H9 (cell line): ENCODE data around the gene ADAMTS15. TPM values are rescaled to one million over a fixed set of nuclear protein-coding genes. Genes with fewer than 3 reads are reported as not detected.

Experiments used
- DNase-seq: peaks from one replicate; pipeline ENCODE4 v3.0.0-alpha.2; 2017
- H2AFZ ChIP-seq: one replicate; pipeline ENCODE4 v1.6.1; 2013; ENCODE audit warnings: mild to moderate bottlenecking, low read length, control low read depth, moderate library complexity
- H2AK5ac ChIP-seq: 2 replicates; pipeline ENCODE4 v1.6.1; 2013; ENCODE audit warnings: low read length, control low read depth, mixed read lengths; ENCODE audit not compliant: insufficient read length
- H2BK120ac ChIP-seq: one replicate; pipeline ENCODE4 v1.6.1; 2013; ENCODE audit warnings: low read depth, mild to moderate bottlenecking, low read length, control low read depth, inconsistent platforms; ENCODE audit not compliant: poor library complexity, severe bottlenecking
- H2BK12ac ChIP-seq: 2 replicates; pipeline ENCODE4 v1.6.1; 2013; ENCODE audit warnings: low read length, control low read depth, mixed read lengths, low read depth; ENCODE audit not compliant: insufficient read length
- H2BK15ac ChIP-seq: 2 replicates; pipeline ENCODE4 v1.6.1; 2013; ENCODE audit warnings: low read depth, low read length, control low read depth
- H2BK20ac ChIP-seq: one replicate; pipeline ENCODE4 v1.6.1; 2013; ENCODE audit warnings: low read depth, mild to moderate bottlenecking, low read length, control low read depth, inconsistent platforms; ENCODE audit not compliant: poor library complexity, severe bottlenecking
- H2BK5ac ChIP-seq: 2 replicates; pipeline ENCODE4 v1.6.1; 2013; ENCODE audit warnings: low read length, control low read depth, mixed read lengths; ENCODE audit not compliant: insufficient read length
- H3K14ac ChIP-seq: 2 replicates; pipeline ENCODE4 v1.6.1; 2013; ENCODE audit warnings: low read length, control low read depth; ENCODE audit not compliant: insufficient read depth
- H3K18ac ChIP-seq: 2 replicates; pipeline ENCODE4 v1.6.1; 2013; ENCODE audit warnings: low read depth, mild to moderate bottlenecking, mixed read lengths, low read length, control low read depth; ENCODE audit not compliant: insufficient read length
- H3K23ac ChIP-seq: 2 replicates; pipeline ENCODE4 v1.6.1; 2013; ENCODE audit warnings: low read length, control low read depth, mixed read lengths, low read depth; ENCODE audit not compliant: insufficient read length
- H3K23me2 ChIP-seq: 2 replicates; pipeline ENCODE4 v1.6.1; 2013; ENCODE audit warnings: low read depth, mild to moderate bottlenecking, mixed read lengths, low read length, control low read depth; ENCODE audit not compliant: insufficient read length, poor library complexity, severe bottlenecking
- H3K27ac ChIP-seq: 2 replicates; pipeline ENCODE4 v1.5.1; 2013; ENCODE audit warnings: low read length, control low read depth, mixed read lengths, low read depth; ENCODE audit not compliant: insufficient read length
- H3K27me3 ChIP-seq: 2 replicates; pipeline ENCODE4 v1.6.1; 2013; ENCODE audit warnings: low read length, control low read depth, inconsistent platforms; ENCODE audit not compliant: insufficient read depth
- H3K4ac ChIP-seq: 2 replicates; pipeline ENCODE4 v1.6.1; 2013; ENCODE audit warnings: low read depth, mild to moderate bottlenecking, control low read depth, inconsistent platforms, low read length, moderate library complexity
- H3K4me1 ChIP-seq: 2 replicates; pipeline ENCODE4 v1.6.1; 2013; ENCODE audit warnings: low read length, control low read depth, inconsistent platforms; ENCODE audit not compliant: insufficient read depth
- H3K4me2 ChIP-seq: 2 replicates; pipeline ENCODE4 v1.6.1; 2013; ENCODE audit warnings: low read length, control low read depth, mixed read lengths; ENCODE audit not compliant: insufficient read length, insufficient read depth
- H3K56ac ChIP-seq: 2 replicates; pipeline ENCODE4 v1.6.1; 2013; ENCODE audit warnings: low read depth, mild to moderate bottlenecking, mixed read lengths, low read length, control low read depth; ENCODE audit not compliant: insufficient read length
- H3K79me1 ChIP-seq: 2 replicates; pipeline ENCODE4 v1.6.1; 2013; ENCODE audit warnings: low read depth, mild to moderate bottlenecking, moderate library complexity, low read length, control low read depth, inconsistent platforms; ENCODE audit not compliant: insufficient read depth, poor library complexity, severe bottlenecking
- H3K79me2 ChIP-seq: 2 replicates; pipeline ENCODE4 v1.6.1; 2013; ENCODE audit warnings: low read length, control low read depth, inconsistent platforms; ENCODE audit not compliant: insufficient read depth
- H3K9ac ChIP-seq: 2 replicates; pipeline ENCODE4 v1.6.1; 2013; ENCODE audit warnings: low read length, control low read depth, mixed read lengths; ENCODE audit not compliant: insufficient read length; ENCODE audit errors: extremely low read depth
- H3K9me3 ChIP-seq: one replicate; pipeline ENCODE4 v1.6.1; 2013; ENCODE audit warnings: low read depth, low read length, inconsistent platforms; ENCODE audit not compliant: control insufficient read depth
- H3T11ph ChIP-seq: one replicate; pipeline ENCODE4 v1.6.1; 2013; ENCODE audit warnings: mild to moderate bottlenecking, low read length, control low read depth, inconsistent platforms
- H4K20me1 ChIP-seq: one replicate; pipeline ENCODE4 v1.6.1; 2013; ENCODE audit not compliant: control insufficient read depth, insufficient read length, insufficient read depth
- H4K5ac ChIP-seq: 2 replicates; pipeline ENCODE4 v1.6.1; 2013; ENCODE audit warnings: low read depth, mild to moderate bottlenecking, mixed read lengths, low read length, control low read depth; ENCODE audit not compliant: insufficient read length
- H4K8ac ChIP-seq: replicated peaks from 2 replicates; pipeline ENCODE4 v1.6.1; 2013; ENCODE audit warnings: low read length, control low read depth, mixed read lengths, low read depth; ENCODE audit not compliant: insufficient read length
- H4K91ac ChIP-seq: 2 replicates; pipeline ENCODE4 v1.6.1; 2013; ENCODE audit warnings: low read depth, mild to moderate bottlenecking, moderate library complexity, mixed read lengths, low read length, control low read depth; ENCODE audit not compliant: insufficient read length
- H3K27ac Mint-ChIP-seq, 3 experiments: 2 replicates in 2 of 3; 3 replicates in 1 of 3; pipeline ENCODE4 v1.8.0; 2020 to 2021; ENCODE audit warnings: mixed read lengths in 3 of 3, mild to moderate bottlenecking in 1 of 3, moderate library complexity in 1 of 3
- H3K27me3 Mint-ChIP-seq: 2 replicates; pipeline ENCODE4 v1.8.0; 2021; ENCODE audit warnings: low read depth, mild to moderate bottlenecking, moderate library complexity, mixed read lengths
- H3K36me3 Mint-ChIP-seq, 3 experiments: 2 replicates in 2 of 3; 3 replicates in 1 of 3; pipeline ENCODE4 v1.8.0; 2020 to 2021; ENCODE audit warnings: low read depth in 3 of 3, mixed read lengths in 3 of 3; ENCODE audit not compliant: insufficient read depth in 1 of 3
- H3K4me1 Mint-ChIP-seq, 2 experiments: 2 replicates each; pipeline ENCODE4 v1.8.0; 2020; ENCODE audit warnings: mixed read lengths in 2 of 2
- H3K4me3 Mint-ChIP-seq, 2 experiments: 2 replicates in 1 of 2; 3 replicates in 1 of 2; pipeline ENCODE4 v1.8.0; 2020 to 2021; ENCODE audit warnings: mild to moderate bottlenecking in 2 of 2, mixed read lengths in 2 of 2, moderate library complexity in 1 of 2
- H3K9me3 Mint-ChIP-seq, 2 experiments: 2 replicates in 1 of 2; 3 replicates in 1 of 2; pipeline ENCODE4 v1.8.0; 2020; ENCODE audit warnings: mild to moderate bottlenecking in 2 of 2, mixed read lengths in 2 of 2, moderate library complexity in 1 of 2
- WGBS: extraction: QIAGEN DNeasy Blood & Tissue Kit; methylation state at CpG from one replicate; pipeline ENCODE4 v1.1.7; 2013; ENCODE audit warnings: missing lambda C conversion rate, low lambda C conversion rate, mixed read lengths; ENCODE audit not compliant: insufficient read length; ENCODE audit errors: extremely low coverage; 5-methylcytosine and 5-hydroxymethylcytosine counted together
- total RNA-seq: library from RNA; stranded (reverse); gene quantifications from 2 replicates; pipeline ENCODE4 v1.2.1, GENCODE V29; 2021
- TF ChIP-seq, protein P1 (sequence below): fragments of 200-600 bp; sonication (generic); conservative IDR thresholded peaks from 3 replicates; pipeline ENCODE4 v1.8.0; 2021; ENCODE audit warnings: antibody characterized with exemption, mild to moderate bottlenecking

Gene ADAMTS15
- total RNA-seq, 1 experiment from 2014 or later, result 1.3 TPM

DNA sequence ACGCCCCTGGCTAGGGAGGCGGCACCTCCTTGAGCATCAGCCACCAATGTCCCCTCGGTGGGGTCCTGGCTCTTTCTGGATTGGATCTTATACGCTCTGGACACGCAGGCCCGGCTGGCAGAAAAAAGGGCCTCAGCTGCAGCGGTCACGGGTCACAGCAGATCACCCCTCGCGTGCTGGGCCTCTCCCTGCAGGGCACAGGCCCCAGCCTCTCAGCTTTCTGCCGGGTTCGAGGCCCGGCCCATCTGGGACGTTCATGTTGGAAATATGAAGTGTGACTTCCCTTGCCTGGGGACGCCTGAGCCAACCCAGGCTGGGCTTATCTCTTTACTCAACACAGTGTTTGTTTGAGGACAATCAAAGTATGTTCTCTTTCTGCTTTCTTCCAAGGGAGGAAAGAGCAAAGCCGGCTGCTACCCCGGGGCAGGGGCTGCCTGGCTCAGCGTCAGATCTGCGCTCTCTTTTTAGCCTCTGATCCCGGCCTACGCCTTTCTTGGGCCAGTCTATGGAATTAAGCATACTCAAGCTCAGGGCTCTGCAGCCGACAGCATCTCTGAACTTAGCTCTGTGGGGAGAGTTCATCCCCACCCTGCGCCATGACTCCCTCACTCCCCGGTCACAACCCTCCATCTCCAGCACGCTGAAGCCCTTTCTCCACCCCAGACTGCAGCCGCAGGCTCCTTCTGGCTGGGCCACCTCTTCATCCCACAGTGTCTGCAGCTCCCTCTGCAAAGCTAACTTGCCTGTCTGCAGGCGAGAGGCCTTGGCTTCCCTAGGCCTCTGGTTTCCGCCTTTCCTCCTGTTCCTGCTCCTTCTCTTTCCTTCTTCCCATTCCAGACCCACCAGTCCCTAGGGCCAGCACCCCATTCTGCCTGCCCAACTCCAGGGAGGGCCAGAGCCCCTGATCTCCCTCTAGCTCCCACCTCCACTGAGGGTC, 38.8 kb downstream of the ADAMTS15 start:
- Histone ChIP-seq H3K9ac (no peak overlapping the region), H3K14ac (no peak overlapping the region), H3K18ac (no peak overlapping the region), H3K27me3 (no peaks in the 10 kb centered on the region), H2BK15ac (no peak overlapping the region), H3K4me1 (no peaks in the 10 kb centered on the region), H3K27ac (no peak overlapping the region), H3K4ac (no peak overlapping the region), H2AK5ac (no peak overlapping the region), H2AFZ (no peak overlapping the region), H3T11ph (no peak overlapping the region), H3K79me1 (no peaks in the 10 kb centered on the region), H4K8ac (no peak overlapping the region), H4K20me1 (no peaks in the 10 kb centered on the region), H4K5ac (no peak overlapping the region), H2BK12ac (no peak overlapping the region), H2BK5ac (no peak overlapping the region), H3K23me2 (no peaks in the 10 kb centered on the region), H4K91ac (no peak overlapping the region), H3K4me2 (no peak overlapping the region), H3K56ac (no peak overlapping the region), H2BK20ac (no peak overlapping the region), H3K79me2 (peaks cover 2% of the 10 kb centered on the region; the same call in 1 of the 2 replicates), H3K23ac (no peak overlapping the region), H3K9me3 (no peaks in the 10 kb centered on the region), H2BK120ac (no peak overlapping the region)
- Mint-ChIP-seq H3K27ac (no peak overlapping the region; a peak in 1 of 7 replicates), H3K9me3 (peaks cover 3 to 4% of the 10 kb centered on the region in 2 experiments; a peak in 4 of 5 replicates), H3K27me3 (no peaks in the 10 kb centered on the region), H3K4me1 (no peaks in the 10 kb centered on the region), H3K36me3 (peaks cover 0 to 4% (median 0%) of the 10 kb centered on the region in 3 experiments; a peak in 2 of 7 replicates), H3K4me3 (no peak overlapping the region; a peak in 1 of 5 replicates)
- WGBS, result no CpG with 5 or more reads among the region's 28 CpGs
- DNase-seq, result no peak
- TF ChIP-seq, protein P1, sequence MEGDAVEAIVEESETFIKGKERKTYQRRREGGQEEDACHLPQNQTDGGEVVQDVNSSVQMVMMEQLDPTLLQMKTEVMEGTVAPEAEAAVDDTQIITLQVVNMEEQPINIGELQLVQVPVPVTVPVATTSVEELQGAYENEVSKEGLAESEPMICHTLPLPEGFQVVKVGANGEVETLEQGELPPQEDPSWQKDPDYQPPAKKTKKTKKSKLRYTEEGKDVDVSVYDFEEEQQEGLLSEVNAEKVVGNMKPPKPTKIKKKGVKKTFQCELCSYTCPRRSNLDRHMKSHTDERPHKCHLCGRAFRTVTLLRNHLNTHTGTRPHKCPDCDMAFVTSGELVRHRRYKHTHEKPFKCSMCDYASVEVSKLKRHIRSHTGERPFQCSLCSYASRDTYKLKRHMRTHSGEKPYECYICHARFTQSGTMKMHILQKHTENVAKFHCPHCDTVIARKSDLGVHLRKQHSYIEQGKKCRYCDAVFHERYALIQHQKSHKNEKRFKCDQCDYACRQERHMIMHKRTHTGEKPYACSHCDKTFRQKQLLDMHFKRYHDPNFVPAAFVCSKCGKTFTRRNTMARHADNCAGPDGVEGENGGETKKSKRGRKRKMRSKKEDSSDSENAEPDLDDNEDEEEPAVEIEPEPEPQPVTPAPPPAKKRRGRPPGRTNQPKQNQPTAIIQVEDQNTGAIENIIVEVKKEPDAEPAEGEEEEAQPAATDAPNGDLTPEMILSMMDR, result no peak
